Measurements from ENCODE around the gene DCDC1.

DNA sequence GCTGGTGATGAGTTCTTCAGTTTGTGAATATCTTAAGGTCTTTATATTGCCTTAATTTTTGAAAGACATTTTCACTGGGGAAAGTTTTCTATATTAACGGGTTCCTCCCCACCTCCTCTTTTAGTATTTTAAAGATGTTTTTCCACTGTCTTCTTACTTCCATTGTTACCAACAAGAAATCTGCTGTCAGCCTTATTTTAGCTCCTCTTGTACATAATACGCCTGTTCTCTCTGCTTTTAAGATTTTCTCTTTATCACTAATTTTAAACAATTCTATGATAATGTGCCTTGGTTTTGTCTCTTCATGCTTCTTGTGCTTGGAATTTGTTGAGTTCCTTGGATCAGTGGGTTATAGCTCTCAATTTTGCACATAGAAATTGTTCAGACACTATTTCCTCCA lies 280.4 kb downstream of the DCDC1 start:
- TF ChIP-seq POLR2AphosphoS5 (IDR thresholded peaks at IDR 0.05; ENCODE audit: low read depth, low read length) (no peak), REST (IDR thresholded peaks at IDR 0.05; ENCODE audit: insufficient read depth in 1 of 2, low read depth in 2 of 2, low read length in 2 of 2) (no peak), SIN3A (IDR thresholded peaks at IDR 0.05; ENCODE audit: borderline replicate concordance, insufficient read depth, low read length) (no peak)

Data from PFSK-1 (cell line).